GM12892 (cell line): Measurements from ENCODE around the gene TICRR.

Experiments used
- POLR2A ChIP-seq: IDR thresholded peaks from 2 replicates; pipeline ENCODE4 v1.6.1; 2011; ENCODE audit warnings: low read depth, low read length, control low read depth
- POLR2AphosphoS5 ChIP-seq: IDR thresholded peaks from 2 replicates; pipeline ENCODE4 v1.6.1; 2011; ENCODE audit warnings: low read depth, low read length, control low read depth
- TAF1 ChIP-seq: IDR thresholded peaks from 2 replicates; pipeline ENCODE4 v1.6.1; 2011; ENCODE audit warnings: low read depth, mild to moderate bottlenecking, control low read depth, low read length, borderline replicate concordance

- TF ChIP-seq POLR2A = no peak
- TF ChIP-seq POLR2AphosphoS5 = no peak
- no peak for TF ChIP-seq TAF1
Measured at GRCh38 chr15:89551550-89551949, 23.7 kb upstream of the TICRR start.
